Mesodermal cell (in vitro differentiated cells): Measurements from ENCODE around the gene EPB41.

Source experiments
- H3K27ac ChIP-seq: 2 replicates; pipeline ENCODE4 v1.7.0; 2013; ENCODE audit warnings: mild to moderate bottlenecking, low read depth, low read length, moderate library complexity; ENCODE audit not compliant: severe bottlenecking
- H3K36me3 ChIP-seq: 2 replicates; pipeline ENCODE4 v1.7.1; 2013; ENCODE audit warnings: mild to moderate bottlenecking, low read length, moderate library complexity; ENCODE audit not compliant: control insufficient read depth, insufficient read depth
- H3K4me1 ChIP-seq: one replicate; pipeline ENCODE4 v1.7.1; 2013; ENCODE audit warnings: mild to moderate bottlenecking, low read length; ENCODE audit not compliant: insufficient read depth, control insufficient read depth, poor library complexity, severe bottlenecking
- H3K4me3 ChIP-seq: 2 replicates; pipeline ENCODE4 v1.7.0; 2013; ENCODE audit warnings: low read length, control low read depth, mild to moderate bottlenecking; ENCODE audit not compliant: insufficient read depth, poor library complexity, severe bottlenecking; ENCODE audit errors: extremely low read depth
- H3K9me3 ChIP-seq: 2 replicates; pipeline ENCODE4 v1.7.1; 2013; ENCODE audit warnings: mild to moderate bottlenecking, low read length, moderate library complexity; ENCODE audit not compliant: control insufficient read depth
- WGBS, 2 experiments: methylation state at CpG; one replicate each; pipeline ENCODE4 v1.1.5; 2013; ENCODE audit warnings: missing lambda C conversion rate in 2 of 2; ENCODE audit not compliant: insufficient coverage in 2 of 2; 5-methylcytosine and 5-hydroxymethylcytosine counted together

The EPB41 gene

DNA sequence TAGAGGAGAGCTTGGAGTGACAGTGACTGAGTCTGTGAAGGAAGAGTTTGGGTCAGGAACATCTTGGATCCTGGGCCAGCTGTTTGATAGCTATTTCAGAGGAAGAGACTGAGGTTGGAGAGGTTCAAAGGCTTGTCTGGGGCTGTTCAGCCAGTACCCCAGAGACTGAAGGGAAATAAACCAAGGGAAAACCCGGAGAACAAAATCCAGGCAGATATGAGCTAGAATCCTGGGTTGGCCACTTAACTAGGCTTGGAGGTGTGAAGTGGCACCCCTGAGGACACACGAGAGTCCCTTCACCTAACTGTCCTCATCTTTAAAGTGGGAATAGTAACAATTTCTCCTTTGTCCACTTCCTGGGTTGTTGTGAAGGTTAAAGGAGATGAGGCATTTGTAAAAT, 23.1 kb upstream of the EPB41 start:
- Histone ChIP-seq H3K9me3 (no peaks in the 10 kb centered on the region), H3K4me3 (no peak overlapping the region), H3K27ac (no peak overlapping the region), H3K36me3 (no peaks in the 10 kb centered on the region), H3K4me1 (peaks cover 2% of the 10 kb centered on the region)
- 100% methylated on average over 1 to 2 of the region's 2 CpGs for WGBS, 2 experiments

DNA sequence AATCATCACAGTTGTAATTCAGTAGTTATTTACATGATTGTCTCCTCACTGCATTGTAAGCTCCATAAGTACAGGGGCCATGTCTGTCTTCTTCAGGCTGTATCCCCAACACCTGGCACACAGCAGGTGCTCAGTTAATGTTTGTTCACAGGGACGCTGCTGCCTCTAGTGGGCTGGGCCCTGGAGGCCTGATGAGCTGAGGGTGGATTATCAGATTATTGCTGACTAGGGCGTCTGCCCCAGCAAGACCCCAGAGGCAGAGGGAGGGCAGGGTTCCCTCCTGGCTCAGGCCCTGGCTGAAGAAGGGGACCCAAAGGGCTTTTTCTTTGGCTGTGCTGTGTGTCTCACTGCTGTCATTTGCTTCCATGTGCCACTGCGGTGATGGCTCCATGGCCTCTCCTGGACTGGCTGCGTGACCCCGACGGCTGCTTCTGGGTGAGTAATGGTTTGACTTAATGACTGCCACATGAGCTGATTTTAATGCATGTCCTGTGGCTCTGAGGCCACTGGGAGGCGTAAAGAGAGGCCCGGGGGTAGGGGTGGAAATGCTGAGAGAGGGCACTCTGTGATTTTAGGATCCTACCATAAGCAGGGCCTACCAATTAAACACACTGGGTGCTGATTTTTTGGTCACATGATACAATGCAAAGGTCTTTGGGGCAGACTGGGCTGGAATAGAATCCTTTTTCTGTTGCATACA, 20.8 kb upstream of the EPB41 start:
- Histone ChIP-seq H3K27ac (no peak overlapping the region), H3K36me3 (no peaks in the 10 kb centered on the region), H3K9me3 (no peaks in the 10 kb centered on the region), H3K4me1 (peaks cover 2% of the 10 kb centered on the region), H3K4me3 (no peak overlapping the region)
- WGBS, 2 experiments = 69 to 74% methylated on average over 3 to 7 of the region's 8 CpGs

DNA sequence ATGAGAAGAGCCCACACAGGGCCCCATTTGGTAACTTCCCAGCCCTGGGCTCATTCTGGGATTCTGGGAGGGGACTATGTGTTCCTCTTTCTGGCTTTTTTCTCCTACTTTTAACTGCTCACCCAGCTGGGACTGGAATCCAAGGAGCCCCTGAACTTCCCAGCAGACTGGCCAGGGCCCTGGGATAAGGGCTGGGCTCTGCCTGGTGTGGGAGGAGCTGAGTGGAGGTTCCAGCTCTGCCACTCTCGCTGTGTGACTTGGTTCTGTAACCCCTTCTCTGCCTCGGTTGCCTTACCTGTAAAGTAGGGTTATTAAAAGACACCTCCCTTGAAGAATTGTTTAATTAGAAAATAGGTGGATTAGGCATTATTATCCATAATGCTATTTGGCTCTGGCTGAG, 19.6 kb upstream of the EPB41 start:
- Histone ChIP-seq H3K9me3 (no peaks in the 10 kb centered on the region), H3K4me3 (no peak overlapping the region), H3K27ac (peak overlapping the region; percentile 10), H3K4me1 (peaks cover 2% of the 10 kb centered on the region), H3K36me3 (no peaks in the 10 kb centered on the region)
- WGBS, 2 experiments = no CpG with 5 or more reads among the region's 2 CpGs

DNA sequence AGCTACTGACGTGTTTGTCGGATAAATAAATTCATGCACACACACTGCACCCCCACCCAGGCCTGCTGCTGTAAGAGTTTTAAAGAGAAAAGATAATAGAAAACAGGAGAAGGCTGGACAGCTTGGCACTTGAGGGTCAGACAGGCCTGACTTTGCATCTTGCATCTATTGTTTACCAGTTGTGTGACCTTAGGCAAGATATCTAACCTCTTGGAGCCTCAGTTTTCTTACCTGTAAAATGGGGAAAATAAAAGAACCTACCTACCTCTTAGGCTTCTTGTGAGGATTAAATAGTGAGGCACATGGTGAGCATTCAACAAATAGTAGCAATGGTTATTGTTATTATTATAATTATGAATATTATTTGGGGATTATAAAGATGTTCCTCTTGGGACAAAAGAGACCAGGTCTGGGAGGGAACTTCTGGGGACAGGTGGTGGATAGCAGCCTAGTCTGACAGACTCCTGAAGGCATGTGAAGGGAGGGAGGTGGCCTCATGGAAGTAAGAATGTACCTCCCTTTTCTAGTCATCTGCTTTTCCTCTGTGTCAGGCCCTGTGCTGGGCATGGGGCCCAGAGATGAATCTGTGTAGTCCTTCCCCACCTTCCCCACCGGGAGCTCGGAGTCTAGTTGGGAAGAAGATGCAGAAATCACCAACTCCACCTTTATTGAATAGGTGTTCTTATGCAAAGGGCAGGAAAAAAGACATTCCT, 18.3 kb upstream of the EPB41 start:
- Histone ChIP-seq H3K4me3 (no peak overlapping the region), H3K36me3 (no peaks in the 10 kb centered on the region), H3K4me1 (peaks cover 2% of the 10 kb centered on the region), H3K27ac (no peak overlapping the region), H3K9me3 (no peaks in the 10 kb centered on the region)
- no CpG with 5 or more reads among the region's 4 CpGs for WGBS, 2 experiments

DNA sequence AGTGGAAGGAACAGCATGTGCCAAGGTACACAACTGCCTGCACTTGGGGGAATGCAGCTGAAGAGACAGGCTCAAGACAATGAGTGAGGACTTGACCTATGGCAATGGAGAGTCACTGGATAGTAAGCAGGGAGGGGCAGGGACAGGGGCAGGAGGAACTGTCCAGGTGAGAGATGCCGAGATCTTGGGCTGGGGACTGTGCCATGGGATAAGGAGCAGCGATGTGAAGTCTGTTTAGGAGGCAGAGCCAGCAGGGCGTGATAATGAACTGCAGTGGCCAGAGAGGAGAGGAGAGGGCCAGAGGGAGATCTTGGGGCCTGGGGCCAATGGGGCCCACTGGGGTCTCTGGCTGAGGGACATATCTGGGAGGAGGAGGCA, 17.8 kb upstream of the EPB41 start:
- Histone ChIP-seq H3K27ac (no peak overlapping the region), H3K4me1 (peaks cover 2% of the 10 kb centered on the region), H3K9me3 (no peaks in the 10 kb centered on the region), H3K36me3 (no peaks in the 10 kb centered on the region), H3K4me3 (no peak overlapping the region)
- 96% methylated on average over 3 of the region's 3 CpGs; no CpG with 5 or more reads in 1 of the 2 experiments for WGBS, 2 experiments

- 78 to 95% methylated on average over 1 to 2 of the region's 4 CpGs for WGBS, 2 experiments
- Histone ChIP-seq H3K4me1 (peaks cover 2% of the 10 kb centered on the region), H3K27ac (no peak overlapping the region), H3K9me3 (no peaks in the 10 kb centered on the region), H3K4me3 (no peak overlapping the region), H3K36me3 (no peaks in the 10 kb centered on the region)
Observed at GRCh38 chr1:28897789-28898188, 16.6 kb upstream of the EPB41 start.

DNA sequence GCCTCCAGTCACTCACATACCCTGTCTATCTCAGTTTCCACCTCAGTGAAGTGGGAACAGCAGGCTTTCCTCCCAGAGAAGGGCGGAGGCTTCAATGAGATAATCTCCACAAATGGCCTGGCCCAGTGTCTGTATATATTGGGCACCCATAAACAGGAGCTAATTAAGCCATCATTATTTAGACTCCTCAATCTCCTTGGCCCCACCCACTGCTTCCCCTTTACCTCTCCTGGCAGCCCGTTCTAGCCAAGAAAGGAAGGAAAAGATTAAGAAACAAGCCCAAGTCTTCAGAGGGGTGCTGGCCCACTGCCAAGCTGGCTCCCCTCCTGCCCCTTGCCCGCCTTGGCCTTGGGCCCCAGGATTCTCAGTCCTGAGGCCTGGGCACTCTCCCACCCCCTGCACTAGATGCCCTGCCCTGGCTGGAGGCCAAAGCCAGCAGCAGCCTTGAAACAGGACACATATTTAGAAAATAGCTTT, 15.9 kb upstream of the EPB41 start:
- 86 to 100% methylated on average over 1 to 2 of the region's 3 CpGs for WGBS, 2 experiments
- H3K36me3 ChIP-seq = no peaks in the 10 kb centered on the region
- H3K27ac ChIP-seq = no peak overlapping the region
- no peaks in the 10 kb centered on the region for H3K9me3 ChIP-seq
- no peak overlapping the region for H3K4me3 ChIP-seq
- H3K4me1 ChIP-seq = peaks cover 2% of the 10 kb centered on the region

GRCh38 chr1:28899267-28899666, 15.1 kb upstream of the EPB41 start:
- Histone ChIP-seq H3K4me3 (no peak overlapping the region), H3K27ac (no peak overlapping the region), H3K9me3 (no peaks in the 10 kb centered on the region), H3K4me1 (peaks cover 2% of the 10 kb centered on the region), H3K36me3 (no peaks in the 10 kb centered on the region)
- 57% methylated on average over 1 of the region's 2 CpGs; no CpG with 5 or more reads in 1 of the 2 experiments for WGBS, 2 experiments

GRCh38 chr1:28900562-28900961, 13.8 kb upstream of the EPB41 start:
- H3K36me3 ChIP-seq = no peaks in the 10 kb centered on the region
- H3K4me1 ChIP-seq = no peaks in the 10 kb centered on the region
- H3K9me3 ChIP-seq = peaks cover 3% of the 10 kb centered on the region
- no peak overlapping the region for H3K27ac ChIP-seq
- 87 to 94% methylated on average over 2 of the region's 3 CpGs for WGBS, 2 experiments
- no peak overlapping the region for H3K4me3 ChIP-seq

GRCh38 chr1:28902738-28903137, 11.6 kb upstream of the EPB41 start:
- Histone ChIP-seq H3K9me3 (peaks cover 3% of the 10 kb centered on the region), H3K4me3 (no peak overlapping the region), H3K27ac (no peak overlapping the region), H3K4me1 (no peaks in the 10 kb centered on the region), H3K36me3 (no peaks in the 10 kb centered on the region)
- WGBS, 2 experiments = 60% methylated on average over 1 of the region's 2 CpGs; no CpG with 5 or more reads in 1 of the 2 experiments
